ENCODE results near the gene DES. TPM values are rescaled to one million over a fixed set of nuclear protein-coding genes. Genes with fewer than 3 reads are reported as not detected.

Gene DES
- total RNA-seq, 2 experiments from 2014 or later: not detected

DNA sequence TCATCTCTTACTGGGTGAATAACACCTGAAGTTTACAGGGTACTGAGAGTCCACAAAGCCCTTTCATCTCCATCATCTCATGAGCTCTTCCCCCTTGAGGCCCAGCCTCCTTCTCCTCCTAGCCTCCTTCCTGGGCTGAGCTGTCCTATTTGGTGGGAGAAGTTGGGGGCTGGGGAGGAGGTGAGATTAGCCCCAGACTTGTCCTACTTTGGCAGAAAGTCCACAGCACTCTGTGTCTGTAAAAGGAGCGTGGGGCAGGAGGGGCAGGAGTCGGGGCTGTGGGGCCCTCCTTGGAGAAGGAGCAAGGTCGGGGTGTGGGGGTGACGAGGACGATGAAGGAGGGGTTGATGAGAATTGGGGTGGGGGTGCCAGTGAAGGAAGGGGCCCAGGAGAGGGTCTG, 10.0 kb upstream of the DES start:
- POLR2A ChIA-PET: no interaction called here
- no TSS peak for BruUV-seq (replicated peaks)

GRCh38 chr2:219408631-219409030, 9.5 kb upstream of the DES start:
- BruUV-seq (replicated peaks): no TSS peak
- intact Hi-C loops (cut with micrococcal nuclease; ENCODE audit: unreplicated experiment): no loop called here
- DNase-seq (ENCODE audit: low spot score): no peak
- H3K4me1 ChIP-seq (ENCODE audit: insufficient read depth, low read length, poor library complexity, severe bottlenecking): no peaks in the 10 kb centered on the region
- POLR2A ChIA-PET: no interaction called here
- no peak overlapping the region for H3K4me3 ChIP-seq (ENCODE audit: low read depth, low read length, poor library complexity, severe bottlenecking)
- CTCF ChIA-PET (ENCODE audit: unreplicated experiment): no interaction called here
- no peak overlapping the region for H3K27ac ChIP-seq (ENCODE audit: low read depth, low read length, poor library complexity, severe bottlenecking)
- H3K79me2 ChIP-seq (ENCODE audit: insufficient read depth, low read depth, low read length): no peaks in the 10 kb centered on the region
- no peaks in the 10 kb centered on the region for H3K9me3 ChIP-seq (ENCODE audit: low read length)
- TF ChIP-seq EZH2phosphoT487 (IDR thresholded peaks at IDR 0.05; ENCODE audit: borderline replicate concordance, low read depth, low read length) (no peak), CTCF (conservative IDR thresholded peaks at IDR 0.05; ENCODE audit: low read length) (no peak)
- no peak overlapping the region for H2AFZ ChIP-seq (ENCODE audit: low read length)
- no peak overlapping the region for H3K4me2 ChIP-seq (ENCODE audit: low read length)
- no peaks in the 10 kb centered on the region for H3K36me3 ChIP-seq (ENCODE audit: insufficient read depth, low read length)
- H3K9me2 ChIP-seq (ENCODE audit: insufficient read depth, low read length): no peaks in the 10 kb centered on the region
- no peaks in the 10 kb centered on the region for H4K20me1 ChIP-seq (ENCODE audit: insufficient read depth, low read length)

More for the DNA sequence above, 10.0 kb upstream of the DES start:
- DNase-seq (ENCODE audit: low spot score): no peak
- no peak for TF ChIP-seq EZH2phosphoT487 (IDR thresholded peaks at IDR 0.05; ENCODE audit: borderline replicate concordance, low read depth, low read length)
- H4K20me1 ChIP-seq (ENCODE audit: insufficient read depth, low read length): no peaks in the 10 kb centered on the region
- H3K4me2 ChIP-seq (ENCODE audit: low read length): no peak overlapping the region
- no peaks in the 10 kb centered on the region for H3K4me1 ChIP-seq (ENCODE audit: insufficient read depth, low read length, poor library complexity, severe bottlenecking)
- no peaks in the 10 kb centered on the region for H3K9me2 ChIP-seq (ENCODE audit: insufficient read depth, low read length)
- no peaks in the 10 kb centered on the region for H3K79me2 ChIP-seq (ENCODE audit: insufficient read depth, low read depth, low read length)
- H3K27ac ChIP-seq (ENCODE audit: low read depth, low read length, poor library complexity, severe bottlenecking): no peak overlapping the region
- CTCF ChIA-PET (ENCODE audit: unreplicated experiment): interaction anchor here (0.6 kb wide), 1 partner anchor 56 kb away, joined by 4 read pairs; no protein-coding TSS in a partner anchor
- no peak overlapping the region for H2AFZ ChIP-seq (ENCODE audit: low read length)
- intact Hi-C loops (cut with micrococcal nuclease; ENCODE audit: unreplicated experiment): no loop called here
- H3K4me3 ChIP-seq (ENCODE audit: low read depth, low read length, poor library complexity, severe bottlenecking): no peak overlapping the region
- H3K9me3 ChIP-seq (ENCODE audit: low read length): no peaks in the 10 kb centered on the region
- H3K36me3 ChIP-seq (ENCODE audit: insufficient read depth, low read length): no peaks in the 10 kb centered on the region

- intact Hi-C loops (cut with micrococcal nuclease; ENCODE audit: unreplicated experiment): no loop called here
- POLR2A ChIA-PET: no interaction called here
- CTCF ChIA-PET (ENCODE audit: unreplicated experiment): no interaction called here
- Histone ChIP-seq H3K79me2 (ENCODE audit: insufficient read depth, low read depth, low read length) (no peaks in the 10 kb centered on the region), H4K20me1 (ENCODE audit: insufficient read depth, low read length) (no peaks in the 10 kb centered on the region), H3K27ac (ENCODE audit: low read depth, low read length, poor library complexity, severe bottlenecking) (no peak overlapping the region), H3K9me3 (ENCODE audit: low read length) (no peaks in the 10 kb centered on the region), H3K36me3 (ENCODE audit: insufficient read depth, low read length) (no peaks in the 10 kb centered on the region), H3K4me1 (ENCODE audit: insufficient read depth, low read length, poor library complexity, severe bottlenecking) (no peaks in the 10 kb centered on the region), H3K4me3 (ENCODE audit: low read depth, low read length, poor library complexity, severe bottlenecking) (no peak overlapping the region), H3K4me2 (ENCODE audit: low read length) (no peak overlapping the region), H2AFZ (ENCODE audit: low read length) (no peak overlapping the region), H3K9me2 (ENCODE audit: insufficient read depth, low read length) (no peaks in the 10 kb centered on the region)
- no peak for DNase-seq (ENCODE audit: low spot score)
- TF ChIP-seq EZH2phosphoT487 (IDR thresholded peaks at IDR 0.05; ENCODE audit: borderline replicate concordance, low read depth, low read length) (no peak), CTCF (conservative IDR thresholded peaks at IDR 0.05; ENCODE audit: low read length) (no peak)
- BruUV-seq (replicated peaks): no TSS peak
These were observed 8.6 kb upstream of the DES start for GRCh38 chr2:219409619-219410018.
